K562 (cell line): ENCODE measurements around the gene TNNI2. TPM values are rescaled to one million over a fixed set of nuclear protein-coding genes. Genes with fewer than 3 reads are reported as not detected.
A peak's percentile ranks its signal among the peaks of the same experiment; 100 is the strongest.

Source experiments
- EHMT2 ChIP-seq: fragments of 450-650 bp; IDR thresholded peaks from 2 replicates; pipeline ENCODE4 v1.6.1; 2018; ENCODE audit warnings: antibody characterized with exemption
- IRF9 ChIP-seq: fragments of 450-650 bp; IDR thresholded peaks from 2 replicates; pipeline ENCODE4 v1.6.1; 2016; ENCODE audit warnings: missing biosample characterization, missing genetic modification characterization
- MAFK ChIP-seq: IDR thresholded peaks from 2 replicates; pipeline ENCODE4 v1.6.1; 2011; ENCODE audit warnings: low read length, improper control_type of control experiment
- NR4A1 ChIP-seq, 2 experiments: fragments of 250-450 bp in 1 of 2; fragments of 450-650 bp in 1 of 2; sonication (Bioruptor Pico) in 1 of 2; IDR thresholded peaks; 2 replicates each; pipeline versions ENCODE4 v1.4.0 to v1.6.1; 2016 to 2020; ENCODE audit warnings: mild to moderate bottlenecking in 2 of 2, missing compliant biosample characterization in 1 of 2, missing genetic modification characterization in 1 of 2, moderate library complexity in 1 of 2
- PCBP1 ChIP-seq: fragments of 200-400 bp; formaldehyde crosslinking; IDR thresholded peaks from 2 replicates; pipeline ENCODE4 v1.6.1; 2018; ENCODE audit warnings: mild to moderate bottlenecking, low read depth, low read length; ENCODE audit not compliant: poor library complexity, severe bottlenecking
- RBM39 ChIP-seq: fragments of 200-400 bp; formaldehyde crosslinking; optimal IDR thresholded peaks from 2 replicates; pipeline ENCODE3; 2018; ENCODE audit warnings: low read depth, low read length
- SETDB1 ChIP-seq: IDR thresholded peaks from one replicate; pipeline ENCODE4 v1.6.1; 2012; ENCODE audit warnings: low read length, control low read depth, inconsistent platforms
- ZBTB40 ChIP-seq, 2 experiments: fragments of 450-650 bp in 1 of 2; sonication (generic) in 1 of 2; formaldehyde crosslinking in 1 of 2; IDR thresholded peaks; 2 replicates each; pipeline versions ENCODE4 v1.7.1 to v1.9.0; 2016 to 2022; ENCODE audit warnings: inconsistent platforms in 1 of 2, mild to moderate bottlenecking in 1 of 2, missing genetic modification reagents in 1 of 2
- polyA plus RNA-seq, 8 experiments: library from polyadenylated mRNA; depleted of rRNA in 4 of 8; stranded (reverse) in 5 of 8; unstranded in 3 of 8; fragments of >200 nt; fragmentation: Nextera tagmentation in 2 of 8; fragmentation: Illumina TruSeq in 1 of 8; extraction: Ambion mirVana in 2 of 8; extraction: Trizol in 1 of 8; gene quantifications; 2 replicates each; pipeline versions ENCODE4 v1.2.1 to v1.2.3, GENCODE V29; 2011 to 2014; ENCODE audit warnings: inconsistent platforms in 1 of 8, missing spikeins in 1 of 8
- total RNA-seq, 7 experiments: library from RNA; depleted of rRNA in 6 of 7; stranded (reverse); fragments of >200 nt in 6 of 7; fragmentation: Illumina TruSeq in 2 of 7; extraction: Trizol in 2 of 7; gene quantifications; 2 replicates each; pipeline versions ENCODE4 v1.2.1 to v1.2.3, GENCODE V29; 2011 to 2021; ENCODE audit warnings: low replicate concordance in 1 of 7

TNNI2 gene
- total and polyA plus RNA-seq, 9 of the 15 experiments (the other 6 are each of a cell fraction or from before 2014, with no cell fraction given): not detected

GRCh38 chr11:1844221-1845094, 5.7 kb downstream of the TNNI2 start (continued):
- TF ChIP-seq ZBTB40 (IDR thresholded peaks at IDR 0.05) (peak; percentile 46; the same call in 1 of the 2 replicates), ZBTB40 (CRISPR knock-in tag; IDR thresholded peaks at IDR 0.05) (no peak), MAFK (no peak), IRF9 (tag) (no peak), NR4A1 (CRISPR knock-in tag; IDR thresholded peaks at IDR 0.05) (0 out of 2 replicates have a peak, but pooled peaks have one; percentile 13), NR4A1 (tag; IDR thresholded peaks at IDR 0.05) (no peak), RBM39 (no peak), SETDB1 (no peak), PCBP1 (no peak), EHMT2 (0 out of 2 replicates have a peak, but pooled peaks have one; percentile 34)
